WTC11 (cell line): ENCODE measurements around the gene FAM9B. TPM values are rescaled to one million over a fixed set of nuclear protein-coding genes. Genes with fewer than 3 reads are reported as not detected.

Source experiments
- ATAC-seq: fragments of 200-7000 bp; cut with Tn5 transposase; 2 replicates; pipeline ENCODE4 v1.10.0; 2021; ENCODE audit warnings: mild to moderate bottlenecking, moderate library complexity
- CTCF ChIA-PET: fragments of 300-600 bp; sonication (Branson Sonifier 250); formaldehyde crosslinking; loops from one replicate; lab custom pipeline; 2021; ENCODE audit warnings: antibody characterized with exemption; lab: Charles Lee
- POLR2A ChIA-PET: fragments of 350-600 bp; sonication (Branson Sonifier 250); formaldehyde crosslinking; loops from one replicate; lab custom pipeline; 2021; ENCODE audit warnings: antibody characterized with exemption; lab: Charles Lee
- DNase-seq: peaks from one replicate; pipeline ENCODE4 v3.0.0; 2021; ENCODE audit warnings: low spot score
- H3K27ac Mint-ChIP-seq: 2 replicates; pipeline ENCODE4 v1.8.0; 2021; ENCODE audit warnings: mixed read lengths
- H3K27me3 Mint-ChIP-seq: 2 replicates; pipeline ENCODE4 v1.8.0; 2021; ENCODE audit warnings: low read depth, mild to moderate bottlenecking, moderate library complexity, mixed read lengths
- H3K36me3 Mint-ChIP-seq: 2 replicates; pipeline ENCODE4 v1.8.0; 2021; ENCODE audit warnings: mixed read lengths
- H3K4me1 Mint-ChIP-seq: 2 replicates; pipeline ENCODE4 v1.8.0; 2022; ENCODE audit warnings: mixed read lengths
- H3K4me3 Mint-ChIP-seq: 2 replicates; pipeline ENCODE4 v1.8.0; 2021; ENCODE audit warnings: mild to moderate bottlenecking, moderate library complexity, mixed read lengths
- H3K9me3 Mint-ChIP-seq: 2 replicates; pipeline ENCODE4 v1.8.0; 2021; ENCODE audit warnings: mixed read lengths
- ATF1 ChIP-seq: sonication (generic); formaldehyde crosslinking; IDR thresholded peaks from 2 replicates; pipeline ENCODE4 v1.8.1; 2023; ENCODE audit warnings: mild to moderate bottlenecking, moderate library complexity, missing genetic modification reagents
- EMX1 ChIP-seq: fragments of 250-450 bp; sonication (Bioruptor Pico); IDR thresholded peaks from 2 replicates; pipeline ENCODE4 v1.8.0; 2021; ENCODE audit warnings: mild to moderate bottlenecking
- FOXJ3 ChIP-seq: sonication (generic); formaldehyde crosslinking; IDR thresholded peaks from 2 replicates; pipeline ENCODE4 v1.9.0; 2021; ENCODE audit warnings: missing genetic modification reagents, mild to moderate bottlenecking, borderline replicate concordance
- FOXP1 ChIP-seq: sonication (generic); formaldehyde crosslinking; IDR thresholded peaks from 2 replicates; pipeline ENCODE4 v1.8.0; 2022; ENCODE audit warnings: missing genetic modification reagents, mild to moderate bottlenecking, moderate library complexity, borderline replicate concordance
- GABPB1 ChIP-seq: sonication (generic); formaldehyde crosslinking; IDR thresholded peaks from 2 replicates; pipeline ENCODE4 v1.8.1; 2023; ENCODE audit warnings: mild to moderate bottlenecking, missing genetic modification reagents
- IRF2 ChIP-seq: sonication (generic); formaldehyde crosslinking; IDR thresholded peaks from 2 replicates; pipeline ENCODE4 v1.8.0; 2022; ENCODE audit warnings: low read depth, missing genetic modification reagents, borderline replicate concordance
- JAZF1 ChIP-seq: fragments of 250-450 bp; sonication (Bioruptor Pico); IDR thresholded peaks from 2 replicates; pipeline ENCODE4 v1.9.0; 2021; ENCODE audit warnings: moderate library complexity, mild to moderate bottlenecking, inconsistent platforms
- SMAD3 ChIP-seq: sonication (generic); formaldehyde crosslinking; IDR thresholded peaks from 2 replicates; pipeline ENCODE4 v1.8.0; 2022; ENCODE audit warnings: missing genetic modification reagents, mild to moderate bottlenecking, borderline replicate concordance
- SMAD4 ChIP-seq: sonication (generic); formaldehyde crosslinking; IDR thresholded peaks from 2 replicates; pipeline ENCODE4 v1.8.0; 2022; ENCODE audit warnings: mild to moderate bottlenecking, missing genetic modification reagents
- TEAD4 ChIP-seq: sonication (generic); formaldehyde crosslinking; IDR thresholded peaks from 2 replicates; pipeline ENCODE4 v1.8.0; 2022; ENCODE audit warnings: mild to moderate bottlenecking, missing genetic modification reagents
- TP53 ChIP-seq: sonication (generic); formaldehyde crosslinking; IDR thresholded peaks from 2 replicates; pipeline ENCODE4 v1.8.1; 2023; ENCODE audit warnings: mild to moderate bottlenecking, missing genetic modification reagents
- total RNA-seq: library from RNA; stranded (reverse); gene quantifications from 3 replicates; pipeline ENCODE4 v1.2.3, GENCODE V29; 2021
- TF ChIP-seq, protein P1 (sequence below): sonication (generic); formaldehyde crosslinking; IDR thresholded peaks from 2 replicates; pipeline ENCODE4 v1.8.1; 2022; ENCODE audit warnings: mild to moderate bottlenecking, missing genetic modification reagents, moderate library complexity, borderline replicate concordance
- TF ChIP-seq, protein P2 (sequence below): sonication (generic); formaldehyde crosslinking; IDR thresholded peaks from 2 replicates; pipeline ENCODE4 v1.8.0; 2022; ENCODE audit warnings: missing genetic modification reagents
- TF ChIP-seq, protein P3 (sequence below): fragments of 250-450 bp; sonication (Bioruptor Pico); conservative IDR thresholded peaks from 2 replicates; pipeline ENCODE4 v1.9.0; 2021; ENCODE audit warnings: mild to moderate bottlenecking
- TF ChIP-seq, protein P4 (sequence below): sonication (generic); formaldehyde crosslinking; IDR thresholded peaks from 2 replicates; pipeline ENCODE4 v1.8.1; 2023; ENCODE audit warnings: mild to moderate bottlenecking, missing genetic modification reagents
- TF ChIP-seq, protein P5 (sequence below): fragments of 250-450 bp; sonication (Bioruptor Pico); IDR thresholded peaks from 2 replicates; pipeline ENCODE4 v1.8.0; 2021; ENCODE audit warnings: mild to moderate bottlenecking
- TF ChIP-seq, protein P6 (sequence below): fragments of 250-450 bp; sonication (Bioruptor Pico); IDR thresholded peaks from 2 replicates; pipeline ENCODE4 v1.9.0; 2021; ENCODE audit warnings: moderate library complexity, mild to moderate bottlenecking, inconsistent platforms, borderline replicate concordance
- TF ChIP-seq, protein P7 (sequence below): sonication (generic); formaldehyde crosslinking; IDR thresholded peaks from 2 replicates; pipeline ENCODE4 v1.8.1; 2022; ENCODE audit warnings: mild to moderate bottlenecking, moderate library complexity, missing genetic modification reagents

The FAM9B gene
- total RNA-seq, 1 experiment from 2014 or later = not detected

DNA sequence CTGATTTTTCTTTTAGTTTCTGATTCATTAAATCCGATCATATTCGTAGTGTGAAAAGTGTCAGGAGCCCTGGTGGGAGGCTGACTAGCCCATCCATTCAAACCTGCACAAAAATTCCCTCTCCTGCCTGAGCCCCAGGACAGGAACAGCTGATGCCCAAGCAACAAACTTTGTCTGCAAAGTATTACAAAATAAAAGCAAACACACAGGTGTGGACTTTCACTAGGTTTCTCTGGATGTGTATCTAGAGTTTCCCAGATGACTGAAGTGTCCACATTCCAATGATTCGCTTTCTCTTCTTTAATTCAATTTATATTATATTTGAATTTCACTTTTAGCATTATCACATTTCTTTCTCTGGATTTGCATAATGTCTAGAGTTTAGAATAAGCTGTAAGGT lies 18.2 kb upstream of the FAM9B start:
- no peak for ATAC-seq
- no peak for TF ChIP-seq FOXP1 (CRISPR knock-in tag)
- TF ChIP-seq, protein P1, sequence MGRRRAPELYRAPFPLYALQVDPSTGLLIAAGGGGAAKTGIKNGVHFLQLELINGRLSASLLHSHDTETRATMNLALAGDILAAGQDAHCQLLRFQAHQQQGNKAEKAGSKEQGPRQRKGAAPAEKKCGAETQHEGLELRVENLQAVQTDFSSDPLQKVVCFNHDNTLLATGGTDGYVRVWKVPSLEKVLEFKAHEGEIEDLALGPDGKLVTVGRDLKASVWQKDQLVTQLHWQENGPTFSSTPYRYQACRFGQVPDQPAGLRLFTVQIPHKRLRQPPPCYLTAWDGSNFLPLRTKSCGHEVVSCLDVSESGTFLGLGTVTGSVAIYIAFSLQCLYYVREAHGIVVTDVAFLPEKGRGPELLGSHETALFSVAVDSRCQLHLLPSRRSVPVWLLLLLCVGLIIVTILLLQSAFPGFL (CRISPR knock-in tag) = no peak
- no peak for TF ChIP-seq EMX1 (CRISPR knock-in tag)
- no peak for TF ChIP-seq ATF1
- TF ChIP-seq, protein P2, sequence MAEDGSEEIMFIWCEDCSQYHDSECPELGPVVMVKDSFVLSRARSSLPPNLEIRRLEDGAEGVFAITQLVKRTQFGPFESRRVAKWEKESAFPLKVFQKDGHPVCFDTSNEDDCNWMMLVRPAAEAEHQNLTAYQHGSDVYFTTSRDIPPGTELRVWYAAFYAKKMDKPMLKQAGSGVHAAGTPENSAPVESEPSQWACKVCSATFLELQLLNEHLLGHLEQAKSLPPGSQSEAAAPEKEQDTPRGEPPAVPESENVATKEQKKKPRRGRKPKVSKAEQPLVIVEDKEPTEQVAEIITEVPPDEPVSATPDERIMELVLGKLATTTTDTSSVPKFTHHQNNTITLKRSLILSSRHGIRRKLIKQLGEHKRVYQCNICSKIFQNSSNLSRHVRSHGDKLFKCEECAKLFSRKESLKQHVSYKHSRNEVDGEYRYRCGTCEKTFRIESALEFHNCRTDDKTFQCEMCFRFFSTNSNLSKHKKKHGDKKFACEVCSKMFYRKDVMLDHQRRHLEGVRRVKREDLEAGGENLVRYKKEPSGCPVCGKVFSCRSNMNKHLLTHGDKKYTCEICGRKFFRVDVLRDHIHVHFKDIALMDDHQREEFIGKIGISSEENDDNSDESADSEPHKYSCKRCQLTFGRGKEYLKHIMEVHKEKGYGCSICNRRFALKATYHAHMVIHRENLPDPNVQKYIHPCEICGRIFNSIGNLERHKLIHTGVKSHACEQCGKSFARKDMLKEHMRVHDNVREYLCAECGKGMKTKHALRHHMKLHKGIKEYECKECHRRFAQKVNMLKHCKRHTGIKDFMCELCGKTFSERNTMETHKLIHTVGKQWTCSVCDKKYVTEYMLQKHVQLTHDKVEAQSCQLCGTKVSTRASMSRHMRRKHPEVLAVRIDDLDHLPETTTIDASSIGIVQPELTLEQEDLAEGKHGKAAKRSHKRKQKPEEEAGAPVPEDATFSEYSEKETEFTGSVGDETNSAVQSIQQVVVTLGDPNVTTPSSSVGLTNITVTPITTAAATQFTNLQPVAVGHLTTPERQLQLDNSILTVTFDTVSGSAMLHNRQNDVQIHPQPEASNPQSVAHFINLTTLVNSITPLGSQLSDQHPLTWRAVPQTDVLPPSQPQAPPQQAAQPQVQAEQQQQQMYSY (CRISPR knock-in tag) = no peak
- no peak for TF ChIP-seq SMAD4
- TF ChIP-seq IRF2 (CRISPR knock-in tag) = no peak
- TF ChIP-seq, protein P3, sequence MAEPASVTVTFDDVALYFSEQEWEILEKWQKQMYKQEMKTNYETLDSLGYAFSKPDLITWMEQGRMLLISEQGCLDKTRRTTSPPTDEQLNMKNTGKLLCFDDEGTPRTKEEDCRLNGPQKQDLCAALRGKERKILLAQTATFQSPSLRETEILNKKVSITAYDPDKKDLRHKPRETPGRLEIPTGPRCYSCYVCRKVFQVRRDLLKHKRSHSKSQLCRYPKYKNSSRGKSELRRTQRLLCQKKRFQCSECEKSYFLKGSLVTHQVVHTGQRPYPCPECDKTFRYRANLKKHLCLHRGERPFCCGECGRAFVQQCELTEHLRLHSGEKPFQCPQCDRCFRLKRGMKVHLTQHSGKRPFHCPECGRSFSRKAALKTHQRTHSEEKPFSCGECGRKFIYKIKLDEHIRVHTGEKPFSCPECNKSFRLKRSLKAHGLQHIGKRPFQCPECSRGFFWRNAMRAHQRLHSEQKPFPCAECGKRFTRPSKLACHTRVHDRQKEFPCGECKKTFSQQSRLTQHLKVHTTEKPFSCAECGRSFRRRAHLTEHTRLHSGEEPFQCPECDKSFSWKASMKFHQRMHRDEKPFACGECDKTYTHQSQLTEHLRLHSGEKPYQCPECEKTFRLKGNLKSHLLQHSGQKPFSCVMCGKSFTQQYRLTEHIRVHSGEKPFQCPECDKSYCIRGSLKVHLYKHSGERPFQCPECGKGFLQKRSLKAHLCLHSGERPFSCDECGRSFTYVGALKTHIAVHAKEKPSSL (CRISPR knock-in tag) = no peak
- TF ChIP-seq, protein P4, sequence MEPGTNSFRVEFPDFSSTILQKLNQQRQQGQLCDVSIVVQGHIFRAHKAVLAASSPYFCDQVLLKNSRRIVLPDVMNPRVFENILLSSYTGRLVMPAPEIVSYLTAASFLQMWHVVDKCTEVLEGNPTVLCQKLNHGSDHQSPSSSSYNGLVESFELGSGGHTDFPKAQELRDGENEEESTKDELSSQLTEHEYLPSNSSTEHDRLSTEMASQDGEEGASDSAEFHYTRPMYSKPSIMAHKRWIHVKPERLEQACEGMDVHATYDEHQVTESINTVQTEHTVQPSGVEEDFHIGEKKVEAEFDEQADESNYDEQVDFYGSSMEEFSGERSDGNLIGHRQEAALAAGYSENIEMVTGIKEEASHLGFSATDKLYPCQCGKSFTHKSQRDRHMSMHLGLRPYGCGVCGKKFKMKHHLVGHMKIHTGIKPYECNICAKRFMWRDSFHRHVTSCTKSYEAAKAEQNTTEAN (CRISPR knock-in tag) = no peak
- no peak for TF ChIP-seq GABPB1
- TF ChIP-seq TP53 (CRISPR knock-in tag) = no peak
- no peak for TF ChIP-seq JAZF1 (CRISPR knock-in tag)
- no peak for TF ChIP-seq TEAD4
- no peak for TF ChIP-seq FOXJ3 (CRISPR knock-in tag)
- TF ChIP-seq SMAD3 = no peak
- TF ChIP-seq, protein P5, sequence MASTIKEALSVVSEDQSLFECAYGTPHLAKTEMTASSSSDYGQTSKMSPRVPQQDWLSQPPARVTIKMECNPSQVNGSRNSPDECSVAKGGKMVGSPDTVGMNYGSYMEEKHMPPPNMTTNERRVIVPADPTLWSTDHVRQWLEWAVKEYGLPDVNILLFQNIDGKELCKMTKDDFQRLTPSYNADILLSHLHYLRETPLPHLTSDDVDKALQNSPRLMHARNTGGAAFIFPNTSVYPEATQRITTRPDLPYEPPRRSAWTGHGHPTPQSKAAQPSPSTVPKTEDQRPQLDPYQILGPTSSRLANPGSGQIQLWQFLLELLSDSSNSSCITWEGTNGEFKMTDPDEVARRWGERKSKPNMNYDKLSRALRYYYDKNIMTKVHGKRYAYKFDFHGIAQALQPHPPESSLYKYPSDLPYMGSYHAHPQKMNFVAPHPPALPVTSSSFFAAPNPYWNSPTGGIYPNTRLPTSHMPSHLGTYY (CRISPR knock-in tag) = no peak
- TF ChIP-seq, protein P6, sequence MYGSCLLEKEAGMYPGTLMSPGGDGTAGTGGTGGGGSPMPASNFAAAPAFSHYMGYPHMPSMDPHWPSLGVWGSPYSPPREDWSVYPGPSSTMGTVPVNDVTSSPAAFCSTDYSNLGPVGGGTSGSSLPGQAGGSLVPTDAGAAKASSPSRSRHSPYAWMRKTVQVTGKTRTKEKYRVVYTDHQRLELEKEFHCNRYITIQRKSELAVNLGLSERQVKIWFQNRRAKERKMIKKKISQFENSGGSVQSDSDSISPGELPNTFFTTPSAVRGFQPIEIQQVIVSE (CRISPR knock-in tag) = no peak
- TF ChIP-seq, protein P7, sequence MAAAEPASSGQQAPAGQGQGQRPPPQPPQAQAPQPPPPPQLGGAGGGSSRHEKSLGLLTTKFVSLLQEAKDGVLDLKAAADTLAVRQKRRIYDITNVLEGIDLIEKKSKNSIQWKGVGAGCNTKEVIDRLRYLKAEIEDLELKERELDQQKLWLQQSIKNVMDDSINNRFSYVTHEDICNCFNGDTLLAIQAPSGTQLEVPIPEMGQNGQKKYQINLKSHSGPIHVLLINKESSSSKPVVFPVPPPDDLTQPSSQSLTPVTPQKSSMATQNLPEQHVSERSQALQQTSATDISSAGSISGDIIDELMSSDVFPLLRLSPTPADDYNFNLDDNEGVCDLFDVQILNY (CRISPR knock-in tag) = no peak
- TF ChIP-seq, all 79 proteins: peak for 0
- ChIA-PET POLR2A (no interaction called here), CTCF (no interaction called here)
- H3K27ac Mint-ChIP-seq = no peak overlapping the region
- no peak overlapping the region for H3K4me3 Mint-ChIP-seq
- DNase-seq = no peak
- H3K4me1 Mint-ChIP-seq = no peaks in the 10 kb centered on the region
- H3K9me3 Mint-ChIP-seq = no peaks in the 10 kb centered on the region
- no peaks in the 10 kb centered on the region for H3K27me3 Mint-ChIP-seq
- H3K36me3 Mint-ChIP-seq = no peaks in the 10 kb centered on the region
